Measurements from ENCODE around the gene LYRM4. TPM values are rescaled to one million over a fixed set of nuclear protein-coding genes. Genes with fewer than 3 reads are reported as not detected.

Gene LYRM4
- total RNA-seq, 1 donor from 2014 or later: 19.2 TPM

DNA sequence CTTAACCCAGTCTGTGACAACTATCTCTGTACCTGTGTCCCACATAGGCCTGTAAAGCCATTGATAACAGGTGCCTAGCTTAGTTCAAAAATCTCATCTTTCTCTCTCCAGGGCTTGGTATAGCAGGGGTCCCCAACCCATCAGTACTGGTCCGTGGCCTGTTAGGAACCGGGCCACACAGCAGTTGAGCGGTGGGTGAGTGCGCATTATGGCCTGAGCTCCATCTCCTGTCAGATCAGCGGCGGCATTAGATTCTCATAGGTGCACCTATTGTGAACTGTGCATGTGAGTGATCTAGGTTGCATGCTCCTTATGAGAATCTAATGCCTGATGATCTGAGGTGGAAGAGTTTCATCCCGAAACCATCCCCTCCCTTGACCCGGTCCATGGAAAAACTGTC lies 3.4 kb downstream of the LYRM4 start:
- no peaks in the 10 kb centered on the region for H3K9me3 ChIP-seq
- DNase-seq (ENCODE audit: extremely low spot score in 2 of 2): no peak
- no peak overlapping the region for H3K4me3 ChIP-seq
- H3K36me3 ChIP-seq: no peaks in the 10 kb centered on the region
- no peak overlapping the region for H3K27ac ChIP-seq
- no peaks in the 10 kb centered on the region for H3K27me3 ChIP-seq
- intact Hi-C loops (cut with DNase I): no loop called here
- H3K4me1 ChIP-seq: peaks cover 14% of the 10 kb centered on the region
- TF ChIP-seq POLR2AphosphoS5 (IDR thresholded peaks at IDR 0.05; ENCODE audit: insufficient read depth in 1 of 2, low read depth in 1 of 2) (no peak), POLR2A (IDR thresholded peaks at IDR 0.05) (no peak)
- TF ChIP-seq, protein P1, sequence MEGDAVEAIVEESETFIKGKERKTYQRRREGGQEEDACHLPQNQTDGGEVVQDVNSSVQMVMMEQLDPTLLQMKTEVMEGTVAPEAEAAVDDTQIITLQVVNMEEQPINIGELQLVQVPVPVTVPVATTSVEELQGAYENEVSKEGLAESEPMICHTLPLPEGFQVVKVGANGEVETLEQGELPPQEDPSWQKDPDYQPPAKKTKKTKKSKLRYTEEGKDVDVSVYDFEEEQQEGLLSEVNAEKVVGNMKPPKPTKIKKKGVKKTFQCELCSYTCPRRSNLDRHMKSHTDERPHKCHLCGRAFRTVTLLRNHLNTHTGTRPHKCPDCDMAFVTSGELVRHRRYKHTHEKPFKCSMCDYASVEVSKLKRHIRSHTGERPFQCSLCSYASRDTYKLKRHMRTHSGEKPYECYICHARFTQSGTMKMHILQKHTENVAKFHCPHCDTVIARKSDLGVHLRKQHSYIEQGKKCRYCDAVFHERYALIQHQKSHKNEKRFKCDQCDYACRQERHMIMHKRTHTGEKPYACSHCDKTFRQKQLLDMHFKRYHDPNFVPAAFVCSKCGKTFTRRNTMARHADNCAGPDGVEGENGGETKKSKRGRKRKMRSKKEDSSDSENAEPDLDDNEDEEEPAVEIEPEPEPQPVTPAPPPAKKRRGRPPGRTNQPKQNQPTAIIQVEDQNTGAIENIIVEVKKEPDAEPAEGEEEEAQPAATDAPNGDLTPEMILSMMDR (IDR thresholded peaks at IDR 0.05): no peak

DNA sequence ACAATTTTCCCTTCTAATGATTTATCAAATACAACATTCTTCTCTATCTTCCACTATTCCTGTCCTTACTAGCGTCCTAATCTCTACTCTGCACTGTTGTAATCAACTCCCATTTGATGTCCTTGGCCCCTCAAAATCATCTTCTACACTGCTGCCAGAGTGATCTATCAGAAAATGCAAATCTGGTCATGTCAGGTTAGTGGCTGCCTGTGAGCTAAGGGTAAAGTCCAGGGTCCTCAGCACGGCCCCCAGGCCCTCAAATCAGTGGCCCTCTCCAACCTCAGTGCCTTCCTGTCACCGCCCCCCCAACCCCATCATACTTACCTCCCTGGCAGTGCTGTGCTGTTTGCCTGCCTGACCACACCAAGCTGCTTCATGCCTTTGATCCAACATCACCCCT lies 3.8 kb downstream of the LYRM4 start:
- no peak for TF ChIP-seq POLR2A (IDR thresholded peaks at IDR 0.05)
- TF ChIP-seq, protein P1 (IDR thresholded peaks at IDR 0.05): no peak
- TF ChIP-seq POLR2AphosphoS5 (IDR thresholded peaks at IDR 0.05; ENCODE audit: insufficient read depth in 1 of 2, low read depth in 1 of 2): no peak
- no peak for DNase-seq (ENCODE audit: extremely low spot score in 2 of 2)
- no peak overlapping the region for H3K27ac ChIP-seq
- no peaks in the 10 kb centered on the region for H3K27me3 ChIP-seq
- H3K4me1 ChIP-seq: peaks cover 9% of the 10 kb centered on the region
- no peak overlapping the region for H3K4me3 ChIP-seq
- H3K36me3 ChIP-seq: peaks cover 0 to under 1% of the 10 kb centered on the region in 2 donors
- no peaks in the 10 kb centered on the region for H3K9me3 ChIP-seq
- intact Hi-C loops (cut with DNase I): no loop called here

DNA sequence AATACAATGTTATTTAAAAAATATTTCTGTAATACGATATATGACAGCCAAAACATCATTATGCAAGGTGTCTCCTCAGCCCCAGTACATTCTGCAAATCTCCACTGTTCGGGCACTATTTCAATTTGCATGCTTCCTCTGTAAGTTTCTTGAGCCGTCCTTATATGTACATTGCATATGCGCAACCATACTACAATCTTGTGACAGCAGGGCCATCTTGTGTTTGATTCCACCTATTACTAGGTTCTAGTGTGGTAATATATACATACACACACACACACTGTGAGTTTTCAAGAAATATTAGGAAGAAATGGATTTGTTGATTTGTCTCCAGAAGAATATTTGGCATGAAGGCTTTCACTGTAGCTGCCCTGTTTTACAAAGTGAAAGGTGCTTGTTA lies 9.8 kb downstream of the LYRM4 start:
- Histone ChIP-seq H3K9me3 (no peaks in the 10 kb centered on the region), H3K36me3 (peaks cover 0 to 8% of the 10 kb centered on the region in 2 donors), H3K4me1 (no peaks in the 10 kb centered on the region), H3K4me3 (no peak overlapping the region), H3K27ac (no peak overlapping the region), H3K27me3 (no peaks in the 10 kb centered on the region)
- DNase-seq (ENCODE audit: extremely low spot score in 2 of 2): no peak
- intact Hi-C loops (cut with DNase I): no loop called here
- TF ChIP-seq, protein P1 (IDR thresholded peaks at IDR 0.05): no peak
- TF ChIP-seq POLR2AphosphoS5 (IDR thresholded peaks at IDR 0.05; ENCODE audit: insufficient read depth in 1 of 2, low read depth in 1 of 2) (no peak), POLR2A (IDR thresholded peaks at IDR 0.05) (no peak)

DNA sequence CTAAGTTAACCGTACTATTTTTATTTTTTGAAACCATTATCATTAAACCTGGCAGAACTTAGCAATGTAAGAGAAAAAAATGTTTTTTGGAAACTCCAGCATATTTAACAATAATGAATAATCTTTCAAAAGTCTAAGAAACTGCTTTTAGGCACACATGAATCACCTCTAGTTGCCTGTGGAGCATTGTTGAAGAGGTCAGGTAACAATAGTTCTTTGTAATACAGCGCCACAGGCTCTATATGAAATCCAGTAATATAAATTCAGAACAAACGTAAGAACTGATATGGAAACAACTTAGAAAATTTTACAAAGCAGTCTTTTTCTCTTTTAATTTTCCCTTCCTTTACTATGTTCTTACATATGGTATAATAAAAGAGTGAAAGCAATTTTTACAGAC lies 10.3 kb downstream of the LYRM4 start:
- no peak for DNase-seq (ENCODE audit: extremely low spot score in 2 of 2)
- Histone ChIP-seq H3K4me3 (no peak overlapping the region), H3K27me3 (no peaks in the 10 kb centered on the region), H3K4me1 (no peaks in the 10 kb centered on the region), H3K36me3 (peaks cover 0 to 8% of the 10 kb centered on the region in 2 donors), H3K27ac (no peak overlapping the region), H3K9me3 (no peaks in the 10 kb centered on the region)
- intact Hi-C loops (cut with DNase I): no loop called here
- TF ChIP-seq, protein P1 (IDR thresholded peaks at IDR 0.05): no peak
- TF ChIP-seq POLR2AphosphoS5 (IDR thresholded peaks at IDR 0.05; ENCODE audit: insufficient read depth in 1 of 2, low read depth in 1 of 2): no peak
- no peak for TF ChIP-seq POLR2A (IDR thresholded peaks at IDR 0.05)

DNA sequence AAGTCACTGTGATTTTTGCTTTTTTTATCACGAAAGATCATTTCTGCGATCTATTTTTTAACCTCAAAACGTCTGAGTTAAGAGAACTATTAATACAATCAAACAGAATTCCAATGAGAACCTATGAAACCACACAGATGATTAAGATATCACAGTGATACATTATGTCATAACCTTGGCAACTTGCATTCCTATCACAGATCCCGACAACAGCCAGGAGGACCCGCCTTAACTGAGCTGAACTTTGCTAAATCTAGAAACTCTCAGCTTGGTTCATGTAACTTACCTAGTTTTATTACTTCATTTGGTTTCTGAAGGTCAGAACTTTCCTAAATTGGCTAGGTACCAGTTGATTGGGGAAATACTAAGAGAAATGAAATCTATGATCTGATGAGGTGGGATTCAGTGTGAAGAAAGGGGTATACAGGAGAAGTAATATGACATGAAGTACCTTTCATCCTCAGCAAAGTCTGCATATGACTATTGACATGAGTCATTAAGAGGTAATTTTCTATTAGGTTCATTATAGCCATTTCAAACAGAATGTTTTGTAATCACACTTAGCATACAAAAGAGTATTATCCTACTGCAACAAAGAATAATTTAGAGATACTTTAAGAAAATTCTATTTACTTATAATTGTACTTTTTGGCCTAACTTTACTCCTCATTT lies 11.2 kb downstream of the LYRM4 start:
- H3K27me3 ChIP-seq: no peaks in the 10 kb centered on the region
- H3K27ac ChIP-seq: no peak overlapping the region
- H3K4me1 ChIP-seq: no peaks in the 10 kb centered on the region
- intact Hi-C loops (cut with DNase I): no loop called here
- TF ChIP-seq POLR2AphosphoS5 (IDR thresholded peaks at IDR 0.05; ENCODE audit: insufficient read depth in 1 of 2, low read depth in 1 of 2): no peak
- H3K36me3 ChIP-seq: peaks cover 0 to 8% of the 10 kb centered on the region in 2 donors
- DNase-seq (ENCODE audit: extremely low spot score in 2 of 2): no peak
- no peaks in the 10 kb centered on the region for H3K9me3 ChIP-seq
- H3K4me3 ChIP-seq: no peak overlapping the region
